AG04449 (cell line): Measurements from ENCODE around the gene C2CD4C.

Experiments
- CTCF ChIA-PET: fragments of 350-600 bp; formaldehyde crosslinking; extraction: SDS; loops from one replicate; lab custom pipeline; 2021; ENCODE audit warnings: antibody characterized with exemption; lab: Yijun Ruan, JAX
- POLR2A ChIA-PET: fragments of 400-600, 350-600 bp; formaldehyde crosslinking; extraction: SDS; loops from one replicate; lab custom pipeline; 2020; ENCODE audit warnings: antibody characterized with exemption, inconsistent platforms; lab: Yijun Ruan, JAX
- DNase-seq: peaks from one replicate; pipeline ENCODE4 v3.0.0-alpha.2; 2010; ENCODE audit warnings: low read depth, low spot score
- H3K4me3 ChIP-seq: 2 replicates; pipeline ENCODE4 v1.5.1; 2011; ENCODE audit warnings: low read depth, mild to moderate bottlenecking, control low read depth, low read length
- CTCF ChIP-seq: IDR thresholded peaks from one replicate; pipeline ENCODE4 v1.5.1; 2011; ENCODE audit warnings: mild to moderate bottlenecking, moderate library complexity, low read length, control low read depth, inconsistent platforms; ENCODE audit not compliant: insufficient read depth; ENCODE audit errors: missing control alignments

Gene C2CD4C

GRCh38 chr19:372306-372890 lies 36.5 kb downstream of the C2CD4C start:
- ChIA-PET POLR2A (no interaction called here), CTCF (no interaction called here)
- DNase-seq = peak; percentile 12
- TF ChIP-seq CTCF = no peak
- H3K4me3 ChIP-seq = no peak overlapping the region

- no peak overlapping the region for H3K4me3 ChIP-seq
- ChIA-PET CTCF (no interaction called here), POLR2A (no interaction called here)
- no peak for TF ChIP-seq CTCF
- DNase-seq = no peak
Observed at GRCh38 chr19:371501-372168, 37.3 kb downstream of the C2CD4C start.

GRCh38 chr19:370641-371330 lies 38.2 kb downstream of the C2CD4C start:
- TF ChIP-seq CTCF = no peak

GRCh38 chr19:369876-370275 lies 39.1 kb downstream of the C2CD4C start:
- no peak for DNase-seq
- POLR2A ChIA-PET = no interaction called here
- no peak overlapping the region for H3K4me3 ChIP-seq
- TF ChIP-seq CTCF = no peak
- CTCF ChIA-PET = no interaction called here

More at GRCh38 chr19:370641-371330, 38.2 kb downstream of the C2CD4C start:
- DNase-seq = no peak
- H3K4me3 ChIP-seq = no peak overlapping the region
- ChIA-PET POLR2A (no interaction called here), CTCF (interaction anchor here (0.6 kb wide), 1 partner anchor 55 kb away, joined by 3 read pairs; no protein-coding TSS in a partner anchor)

- no peak overlapping the region for H3K4me3 ChIP-seq
- no peak for DNase-seq
- ChIA-PET CTCF (no interaction called here), POLR2A (no interaction called here)
- TF ChIP-seq CTCF = no peak
Observed at GRCh38 chr19:369256-369655, 39.7 kb downstream of the C2CD4C start.

GRCh38 chr19:368630-369024 lies 40.3 kb downstream of the C2CD4C start:
- H3K4me3 ChIP-seq = no peak overlapping the region
- ChIA-PET CTCF (no interaction called here), POLR2A (no interaction called here)
- no peak for DNase-seq
- TF ChIP-seq CTCF = no peak
